Measurements from ENCODE around the gene ZNF175. TPM values are rescaled to one million over a fixed set of nuclear protein-coding genes. Genes with fewer than 3 reads are reported as not detected.

The ZNF175 gene
- total RNA-seq, 1 donor from 2014 or later: 7.3 TPM

DNA sequence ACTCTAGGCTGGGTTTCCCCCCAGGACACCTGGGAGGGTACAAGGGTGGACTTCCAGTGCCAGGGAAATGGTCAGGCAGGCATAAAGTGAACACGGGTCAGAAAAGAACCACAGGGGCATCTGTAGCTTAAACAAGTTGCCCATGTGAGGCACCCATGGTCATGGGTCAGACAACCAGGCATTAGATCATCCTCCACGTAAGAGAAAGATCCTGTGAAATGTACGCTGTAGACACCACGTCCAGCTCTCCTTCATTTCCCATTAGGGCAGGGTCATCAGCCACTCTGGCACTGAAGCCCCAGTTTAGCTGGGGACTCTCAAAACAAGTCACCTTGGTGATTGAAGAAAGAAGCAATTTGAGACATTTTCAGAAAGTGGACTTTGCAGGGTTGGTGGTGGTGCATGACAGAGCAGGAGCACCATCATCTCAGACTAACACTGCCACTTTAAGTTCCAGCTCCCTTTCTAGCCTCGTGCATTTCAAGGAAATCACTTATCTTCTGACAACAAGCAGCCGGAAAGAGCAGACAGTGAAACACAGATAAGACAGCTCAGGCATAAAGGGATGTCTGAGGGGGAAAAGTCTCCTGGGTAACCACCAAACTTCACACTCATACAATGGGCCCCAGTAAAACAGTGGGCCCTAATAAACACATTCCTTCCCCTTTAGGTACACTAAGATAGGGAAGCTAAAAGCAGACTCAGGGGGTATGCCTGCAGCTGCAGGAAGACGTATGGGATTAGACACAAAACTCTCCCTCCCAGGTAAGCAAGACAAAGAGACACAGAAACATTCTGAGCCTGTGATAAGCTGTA, 23.5 kb upstream of the ZNF175 start:
- peaks cover 98% of the 10 kb centered on the region for H3K27me3 ChIP-seq (ENCODE audit: low read depth)
- no peaks in the 10 kb centered on the region for H3K4me1 ChIP-seq
- TF ChIP-seq, protein P1, sequence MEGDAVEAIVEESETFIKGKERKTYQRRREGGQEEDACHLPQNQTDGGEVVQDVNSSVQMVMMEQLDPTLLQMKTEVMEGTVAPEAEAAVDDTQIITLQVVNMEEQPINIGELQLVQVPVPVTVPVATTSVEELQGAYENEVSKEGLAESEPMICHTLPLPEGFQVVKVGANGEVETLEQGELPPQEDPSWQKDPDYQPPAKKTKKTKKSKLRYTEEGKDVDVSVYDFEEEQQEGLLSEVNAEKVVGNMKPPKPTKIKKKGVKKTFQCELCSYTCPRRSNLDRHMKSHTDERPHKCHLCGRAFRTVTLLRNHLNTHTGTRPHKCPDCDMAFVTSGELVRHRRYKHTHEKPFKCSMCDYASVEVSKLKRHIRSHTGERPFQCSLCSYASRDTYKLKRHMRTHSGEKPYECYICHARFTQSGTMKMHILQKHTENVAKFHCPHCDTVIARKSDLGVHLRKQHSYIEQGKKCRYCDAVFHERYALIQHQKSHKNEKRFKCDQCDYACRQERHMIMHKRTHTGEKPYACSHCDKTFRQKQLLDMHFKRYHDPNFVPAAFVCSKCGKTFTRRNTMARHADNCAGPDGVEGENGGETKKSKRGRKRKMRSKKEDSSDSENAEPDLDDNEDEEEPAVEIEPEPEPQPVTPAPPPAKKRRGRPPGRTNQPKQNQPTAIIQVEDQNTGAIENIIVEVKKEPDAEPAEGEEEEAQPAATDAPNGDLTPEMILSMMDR (IDR thresholded peaks at IDR 0.05; ENCODE audit: borderline replicate concordance): no peak
- intact Hi-C loops (cut with micrococcal nuclease): no loop called here
- DNase-seq: no peak
- no peaks in the 10 kb centered on the region for H3K9me3 ChIP-seq (replicated peaks)
- H3K4me3 ChIP-seq: no peak overlapping the region
- no peak overlapping the region for H3K27ac ChIP-seq (replicated peaks)
- H3K36me3 ChIP-seq: no peaks in the 10 kb centered on the region

DNA sequence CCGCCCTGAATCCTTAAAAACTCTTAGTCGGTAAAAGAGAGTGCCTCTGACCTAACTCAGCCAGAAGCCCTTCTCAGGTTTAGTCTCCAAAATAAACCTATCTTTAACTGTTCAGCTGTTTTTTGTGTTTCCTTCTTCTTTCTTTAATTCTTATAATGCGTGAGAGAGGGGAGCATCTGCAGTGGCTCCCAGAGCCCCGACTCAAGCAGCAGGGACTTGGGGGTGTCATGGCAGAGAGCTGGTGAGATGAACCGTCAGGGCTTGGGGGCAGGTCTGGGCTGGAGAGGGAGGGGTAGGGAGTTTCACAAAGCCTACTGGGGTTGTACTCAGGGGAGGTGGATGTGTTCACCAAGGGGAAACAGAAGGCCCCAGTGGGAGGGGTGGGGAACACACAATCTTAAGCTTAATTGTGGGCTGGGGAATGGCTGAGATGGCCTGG, 22.9 kb upstream of the ZNF175 start:
- Histone ChIP-seq H3K27ac (replicated peaks) (no peak overlapping the region), H3K27me3 (ENCODE audit: low read depth) (peaks cover 94% of the 10 kb centered on the region), H3K4me3 (no peak overlapping the region), H3K4me1 (no peaks in the 10 kb centered on the region), H3K9me3 (replicated peaks) (no peaks in the 10 kb centered on the region), H3K36me3 (no peaks in the 10 kb centered on the region)
- no peak for DNase-seq
- intact Hi-C loops (cut with micrococcal nuclease): no loop called here
- TF ChIP-seq, protein P1 (IDR thresholded peaks at IDR 0.05; ENCODE audit: borderline replicate concordance): no peak

DNA sequence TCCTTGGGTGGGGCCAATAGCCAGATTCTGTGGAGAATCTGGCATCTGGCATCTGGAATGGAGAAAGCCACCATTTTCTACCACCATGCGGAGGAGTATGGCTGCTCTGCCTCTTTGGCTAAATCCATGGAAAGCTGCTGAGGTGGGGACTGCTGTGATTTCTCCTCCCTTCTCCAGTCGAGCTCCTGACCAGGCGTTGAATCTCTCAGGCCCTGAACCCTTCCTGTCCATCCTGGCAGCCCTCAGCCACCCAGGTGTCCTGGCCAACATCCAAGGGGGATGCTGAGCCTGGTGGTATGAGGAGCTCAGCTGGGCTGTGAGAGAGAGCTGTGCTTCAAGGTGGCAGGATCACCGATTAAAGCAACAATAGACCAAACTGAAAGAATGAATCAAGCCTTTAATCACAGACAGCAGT, 22.2 kb upstream of the ZNF175 start:
- Histone ChIP-seq H3K36me3 (no peaks in the 10 kb centered on the region), H3K9me3 (replicated peaks) (no peaks in the 10 kb centered on the region), H3K27ac (replicated peaks) (no peak overlapping the region), H3K27me3 (ENCODE audit: low read depth) (peaks cover 89% of the 10 kb centered on the region), H3K4me3 (no peak overlapping the region), H3K4me1 (no peaks in the 10 kb centered on the region)
- DNase-seq: no peak
- intact Hi-C loops (cut with micrococcal nuclease): no loop called here
- TF ChIP-seq, protein P1 (IDR thresholded peaks at IDR 0.05; ENCODE audit: borderline replicate concordance): no peak

DNA sequence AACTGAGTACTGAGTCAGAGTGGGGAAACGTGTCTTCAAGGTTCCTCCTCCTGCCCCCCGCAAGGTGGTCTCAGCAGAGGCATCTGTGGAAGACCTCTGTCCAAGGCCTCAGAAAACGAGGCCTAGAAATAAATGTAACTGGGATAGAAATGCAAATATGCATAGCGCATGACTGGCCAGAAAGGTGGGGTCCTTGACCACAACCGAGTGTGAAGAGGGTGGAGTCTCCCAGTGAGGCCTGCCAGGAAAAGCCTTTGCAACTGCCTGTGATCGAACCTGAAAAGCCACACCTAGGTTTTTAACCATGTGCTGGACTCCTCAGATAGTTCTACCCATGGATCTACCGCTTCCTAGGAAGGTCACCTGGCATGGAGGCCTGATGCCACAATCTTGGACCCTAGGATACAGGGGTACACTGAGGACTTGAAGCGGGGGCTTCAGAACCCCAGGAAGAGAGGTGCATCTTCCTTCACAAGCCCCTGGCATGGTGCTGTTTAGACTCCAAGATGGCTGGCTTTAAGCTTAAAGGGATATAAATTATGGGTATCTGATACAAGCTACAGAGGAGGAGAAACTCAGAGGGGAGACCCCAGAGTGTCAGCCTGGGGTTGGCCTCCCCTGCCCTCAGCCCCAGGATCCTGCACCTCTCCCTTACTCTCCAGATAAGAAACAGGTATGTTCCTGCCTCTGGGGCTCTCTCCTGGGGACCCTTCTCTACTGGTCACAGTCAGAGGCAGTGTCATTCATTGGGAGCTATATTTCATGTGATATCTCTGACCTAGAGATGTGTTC, 21.4 kb upstream of the ZNF175 start:
- H3K4me3 ChIP-seq: no peak overlapping the region
- no peaks in the 10 kb centered on the region for H3K4me1 ChIP-seq
- H3K27ac ChIP-seq (replicated peaks): no peak overlapping the region
- DNase-seq: no peak
- H3K27me3 ChIP-seq (ENCODE audit: low read depth): peaks cover 83% of the 10 kb centered on the region
- intact Hi-C loops (cut with micrococcal nuclease): no loop called here
- no peaks in the 10 kb centered on the region for H3K9me3 ChIP-seq (replicated peaks)
- TF ChIP-seq, protein P1 (IDR thresholded peaks at IDR 0.05; ENCODE audit: borderline replicate concordance): no peak
- H3K36me3 ChIP-seq: no peaks in the 10 kb centered on the region

DNA sequence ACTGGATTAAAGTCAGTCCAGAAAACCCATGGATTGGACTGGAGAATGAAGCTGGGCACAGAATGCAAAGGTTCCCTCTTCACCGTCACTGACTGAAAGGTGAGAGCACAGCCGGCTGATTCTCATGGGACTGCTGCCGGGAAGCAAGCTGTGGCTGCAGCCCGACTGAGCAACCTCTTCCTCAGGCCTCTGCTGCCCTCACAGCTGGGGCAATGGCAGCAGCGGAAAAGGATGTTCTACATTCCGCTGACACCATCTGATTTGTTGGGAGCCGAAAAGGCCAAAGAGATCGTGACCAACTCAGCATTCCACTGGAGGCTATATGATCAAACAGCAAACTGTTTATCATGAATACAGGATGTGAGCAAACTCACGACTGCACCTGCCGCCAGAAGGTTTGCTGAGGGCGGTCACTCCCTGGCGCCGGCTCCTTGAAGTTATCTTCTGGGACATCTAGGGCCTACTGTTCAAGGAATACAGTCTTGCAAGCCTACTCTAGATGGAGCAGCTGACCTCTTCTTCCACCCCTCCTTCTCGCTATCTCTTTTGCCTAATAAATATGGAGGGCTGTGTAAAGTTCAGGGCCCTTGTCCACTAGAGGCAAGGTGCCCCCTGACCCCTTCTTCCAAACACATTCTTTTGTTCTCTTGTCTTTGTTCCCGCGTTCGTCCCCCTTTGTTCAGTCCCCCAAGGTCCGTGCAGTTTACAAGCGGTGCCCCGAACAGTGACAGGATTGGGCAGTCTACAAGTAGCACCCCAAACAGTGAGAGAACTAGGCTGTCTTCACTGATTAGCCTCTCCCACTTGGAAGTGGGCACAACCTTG, 20.0 kb upstream of the ZNF175 start:
- TF ChIP-seq, protein P1 (IDR thresholded peaks at IDR 0.05; ENCODE audit: borderline replicate concordance): no peak
- intact Hi-C loops (cut with micrococcal nuclease): no loop called here
- peaks cover 79% of the 10 kb centered on the region for H3K27me3 ChIP-seq (ENCODE audit: low read depth)

More for the DNA sequence above, 20.0 kb upstream of the ZNF175 start:
- Histone ChIP-seq H3K9me3 (replicated peaks) (no peaks in the 10 kb centered on the region), H3K27ac (replicated peaks) (no peak overlapping the region), H3K4me1 (no peaks in the 10 kb centered on the region), H3K4me3 (no peak overlapping the region), H3K36me3 (no peaks in the 10 kb centered on the region)
- no peak for DNase-seq
